ENCODE measurements around the gene PRSS23.

Gene PRSS23

DNA sequence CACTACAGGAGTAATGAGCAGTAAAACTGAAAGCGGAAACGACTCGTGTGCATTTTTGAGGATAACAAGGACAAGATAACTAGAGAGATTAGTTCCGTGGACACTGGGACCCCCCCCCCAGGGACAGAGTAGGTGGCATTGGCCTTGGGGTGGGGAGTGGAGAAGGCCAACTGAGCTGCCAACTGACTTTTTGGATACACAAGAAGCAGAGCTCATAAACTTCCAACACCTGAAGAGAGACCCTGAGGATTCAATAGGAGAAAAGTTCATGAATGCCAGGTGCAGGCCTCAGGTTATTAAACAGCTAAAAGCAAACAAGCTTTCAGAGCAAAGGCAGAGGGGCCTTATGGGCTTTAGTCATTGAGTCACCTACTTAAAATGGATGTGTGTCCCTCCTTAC lies 17.6 kb upstream of the PRSS23 start:
- no peaks in the 10 kb centered on the region for H3K4me1 Mint-ChIP-seq (ENCODE audit: low read depth)
- H3K27me3 Mint-ChIP-seq = peaks cover 17% of the 10 kb centered on the region
- H3K9me3 Mint-ChIP-seq (ENCODE audit: low read depth) = no peaks in the 10 kb centered on the region
- H3K4me3 Mint-ChIP-seq = no peak overlapping the region
- H3K27ac Mint-ChIP-seq = no peak overlapping the region
- H3K36me3 Mint-ChIP-seq = no peaks in the 10 kb centered on the region

DNA sequence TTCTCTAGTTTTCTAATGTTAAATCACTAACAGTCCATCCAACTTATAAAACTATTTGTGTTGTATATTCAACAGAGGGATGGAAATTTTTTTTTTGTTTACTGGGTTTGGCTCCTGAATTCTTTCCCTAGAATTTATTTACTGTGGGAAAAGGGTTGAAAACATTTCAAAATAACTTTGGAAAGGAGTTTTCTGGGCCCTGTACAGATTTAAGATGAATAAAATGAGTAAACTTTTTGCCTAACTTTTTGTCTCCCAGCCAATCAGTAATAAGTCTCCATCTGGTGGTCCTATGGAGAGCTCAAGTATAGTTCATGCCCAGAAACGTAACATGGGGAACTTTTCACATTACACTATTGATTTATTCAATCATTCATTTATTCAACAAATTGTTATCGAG lies 16.7 kb upstream of the PRSS23 start:
- no peaks in the 10 kb centered on the region for H3K36me3 Mint-ChIP-seq
- no peaks in the 10 kb centered on the region for H3K4me1 Mint-ChIP-seq (ENCODE audit: low read depth)
- H3K27me3 Mint-ChIP-seq = peaks cover 16% of the 10 kb centered on the region
- no peaks in the 10 kb centered on the region for H3K9me3 Mint-ChIP-seq (ENCODE audit: low read depth)
- no peak overlapping the region for H3K27ac Mint-ChIP-seq
- no peak overlapping the region for H3K4me3 Mint-ChIP-seq

DNA sequence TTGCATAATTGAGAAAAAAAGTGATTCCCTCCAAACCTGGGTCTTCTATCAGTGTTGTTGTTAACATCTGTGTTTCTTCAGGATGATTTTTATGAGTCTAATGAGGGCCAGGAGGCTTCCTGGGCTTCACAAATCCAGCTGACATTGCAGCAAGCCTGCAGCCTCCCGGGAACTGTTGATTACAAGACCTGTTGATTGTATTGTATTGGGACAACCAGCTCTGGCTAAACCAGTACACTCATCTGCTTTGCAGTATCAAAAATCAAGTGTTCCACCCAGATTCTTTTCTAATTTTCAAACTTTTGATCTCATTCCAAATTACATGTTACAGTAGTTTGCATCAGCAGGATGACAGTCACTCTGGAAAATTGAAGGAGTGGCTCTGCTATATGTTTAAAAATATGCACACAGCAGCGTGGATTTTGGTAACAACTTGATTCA lies 16.1 kb upstream of the PRSS23 start:
- Mint-ChIP-seq H3K4me3 (no peak overlapping the region), H3K9me3 (ENCODE audit: low read depth) (no peaks in the 10 kb centered on the region), H3K36me3 (no peaks in the 10 kb centered on the region), H3K27me3 (peaks cover 14% of the 10 kb centered on the region), H3K27ac (no peak overlapping the region), H3K4me1 (ENCODE audit: low read depth) (no peaks in the 10 kb centered on the region)

DNA sequence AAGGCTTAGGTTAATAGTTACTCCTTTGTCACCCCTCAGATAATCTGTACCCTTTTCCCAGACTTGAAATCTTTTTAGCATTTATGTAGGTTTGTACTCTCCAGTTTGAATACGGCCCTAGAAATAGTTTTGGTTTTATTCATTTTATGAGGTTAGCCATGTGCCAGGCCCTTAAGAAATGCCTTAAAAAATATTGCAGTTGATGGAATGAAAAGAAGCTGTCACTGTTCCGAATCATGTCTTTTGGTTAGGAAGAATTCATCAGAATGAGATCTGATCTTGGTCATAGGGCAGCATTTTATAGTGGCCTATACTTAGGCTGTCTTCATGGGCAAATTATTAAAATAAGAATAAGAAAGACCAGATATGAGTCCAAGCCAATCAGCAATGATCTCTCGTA lies 14.8 kb upstream of the PRSS23 start:
- Mint-ChIP-seq H3K9me3 (ENCODE audit: low read depth) (no peaks in the 10 kb centered on the region), H3K36me3 (no peaks in the 10 kb centered on the region), H3K4me1 (ENCODE audit: low read depth) (no peaks in the 10 kb centered on the region), H3K27ac (no peak overlapping the region), H3K27me3 (peaks cover 13% of the 10 kb centered on the region), H3K4me3 (no peak overlapping the region)

DNA sequence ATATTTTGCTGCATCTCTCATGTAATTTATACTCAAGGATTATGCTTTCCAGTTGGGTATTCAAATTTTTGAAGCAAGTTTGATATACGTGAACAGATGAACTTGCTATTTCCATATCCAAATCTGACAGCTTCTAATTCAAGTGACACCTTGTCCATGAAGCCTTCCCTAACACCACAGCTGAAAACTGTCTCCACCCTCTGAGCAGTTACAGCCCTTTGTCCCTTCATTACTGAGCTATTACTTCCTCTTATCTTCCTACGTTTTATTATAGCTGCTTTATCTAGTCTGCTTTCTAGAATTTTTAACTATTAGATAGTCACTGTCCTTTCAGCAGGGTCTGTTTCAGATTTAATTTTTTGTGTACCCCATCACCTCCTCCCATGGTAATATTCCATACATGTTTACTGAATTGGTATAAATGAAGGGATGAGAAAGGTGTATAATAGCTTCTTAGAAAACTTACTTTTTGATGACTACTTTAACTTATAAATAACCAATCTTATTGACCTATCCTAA lies 13.3 kb upstream of the PRSS23 start:
- Mint-ChIP-seq H3K9me3 (ENCODE audit: low read depth) (no peaks in the 10 kb centered on the region), H3K4me3 (no peak overlapping the region)

DNA sequence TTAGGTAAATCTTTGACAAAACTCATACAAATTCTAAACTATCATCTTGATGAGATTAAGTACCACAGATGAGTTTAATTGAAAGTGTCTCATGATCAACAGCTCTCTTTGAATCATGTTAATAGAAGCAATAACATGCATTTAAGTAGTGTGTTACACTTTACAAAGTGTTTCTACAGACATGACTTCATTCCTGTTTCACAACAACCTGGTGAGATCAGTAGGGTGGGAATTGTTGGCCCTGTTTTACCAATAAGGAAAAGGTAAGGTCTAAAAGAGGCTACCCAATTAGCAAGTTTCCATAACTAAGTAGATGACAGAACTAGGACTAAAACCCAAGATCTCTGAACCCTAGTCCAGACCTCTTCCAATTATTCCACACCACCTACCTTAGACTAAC lies 12.7 kb upstream of the PRSS23 start:
- no peak overlapping the region for H3K27ac Mint-ChIP-seq
- H3K27me3 Mint-ChIP-seq = peaks cover 14% of the 10 kb centered on the region
- H3K36me3 Mint-ChIP-seq = no peaks in the 10 kb centered on the region
- no peak overlapping the region for H3K4me3 Mint-ChIP-seq
- no peaks in the 10 kb centered on the region for H3K4me1 Mint-ChIP-seq (ENCODE audit: low read depth)
- no peaks in the 10 kb centered on the region for H3K9me3 Mint-ChIP-seq (ENCODE audit: low read depth)

More for the DNA sequence above, 13.3 kb upstream of the PRSS23 start:
- H3K4me1 Mint-ChIP-seq (ENCODE audit: low read depth) = no peaks in the 10 kb centered on the region
- no peaks in the 10 kb centered on the region for H3K36me3 Mint-ChIP-seq
- peaks cover 10% of the 10 kb centered on the region for H3K27me3 Mint-ChIP-seq
- H3K27ac Mint-ChIP-seq = no peak overlapping the region

DNA sequence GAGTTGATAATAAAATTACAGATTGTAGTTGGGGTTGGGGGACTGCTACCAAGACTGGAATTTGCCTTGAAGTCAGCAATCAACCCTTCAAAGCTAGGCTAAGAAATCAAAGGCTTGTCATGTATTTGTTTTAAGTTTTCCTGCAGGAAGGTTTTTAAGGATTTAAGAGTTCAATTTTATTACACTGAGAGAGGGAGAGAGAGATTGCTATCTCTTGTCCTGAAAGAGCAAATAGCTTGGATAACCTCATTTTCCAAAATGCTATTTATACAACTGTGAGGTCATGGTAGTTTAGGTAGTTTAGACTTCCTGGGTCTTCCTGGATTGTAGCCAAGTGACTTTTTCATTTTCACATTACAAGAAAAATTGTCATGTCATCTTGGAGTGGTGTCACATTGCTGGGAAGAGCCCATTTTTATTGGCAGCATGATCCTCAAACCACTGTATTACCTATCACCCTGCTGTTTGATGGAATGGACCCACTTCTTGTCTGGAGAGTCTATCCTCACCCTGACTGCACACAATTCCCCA lies 10.1 kb upstream of the PRSS23 start:
- Mint-ChIP-seq H3K27me3 (peaks cover 16% of the 10 kb centered on the region), H3K27ac (no peak overlapping the region), H3K4me3 (no peak overlapping the region), H3K9me3 (ENCODE audit: low read depth) (no peaks in the 10 kb centered on the region), H3K36me3 (no peaks in the 10 kb centered on the region), H3K4me1 (ENCODE audit: low read depth) (no peaks in the 10 kb centered on the region)

DNA sequence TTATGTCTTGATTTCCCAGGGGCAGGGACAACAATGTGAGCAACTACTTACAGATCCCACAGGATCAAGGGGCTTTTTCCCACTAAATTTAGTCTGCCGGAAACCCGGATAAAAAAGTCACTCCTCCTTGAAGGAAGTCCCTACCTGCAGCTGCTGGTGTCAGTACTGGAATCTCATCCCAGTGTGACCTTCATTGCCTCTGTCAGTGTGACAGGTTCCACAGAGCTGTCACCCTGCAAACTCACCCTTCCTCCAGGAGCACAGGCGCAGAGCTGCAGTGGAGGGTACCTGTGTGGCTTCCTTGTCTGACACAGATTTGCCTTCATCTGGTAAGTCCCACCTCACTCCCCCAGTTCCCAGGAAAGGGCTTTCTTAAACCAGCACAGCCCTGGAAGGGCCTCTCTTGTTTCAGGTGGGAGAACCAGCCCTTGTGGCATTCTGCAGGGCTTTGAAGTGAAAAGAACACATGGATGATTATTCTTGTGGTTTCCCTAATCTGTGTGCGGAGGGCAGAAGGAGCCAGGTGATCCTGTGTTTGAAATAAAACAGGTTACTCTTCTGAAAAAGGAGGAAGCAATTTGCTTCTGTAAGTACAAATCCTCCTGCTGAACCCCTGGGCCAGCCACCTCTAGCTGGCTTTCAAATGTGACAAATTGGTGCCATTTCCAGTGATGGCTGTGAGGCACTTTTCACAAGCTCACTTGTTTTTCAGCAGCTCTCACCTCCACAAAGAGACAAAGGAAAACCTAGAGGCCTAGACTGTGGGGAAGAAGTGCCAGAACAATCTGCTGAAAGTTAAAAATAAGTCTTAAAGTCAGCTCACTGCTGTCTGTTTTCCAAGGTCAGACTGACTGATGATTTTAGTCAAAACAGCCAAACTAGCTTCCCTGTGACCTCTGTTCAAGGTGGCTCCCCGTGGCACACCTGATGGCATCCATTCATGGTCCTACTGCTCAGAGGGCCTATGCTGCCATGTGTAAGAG lies 9.2 kb upstream of the PRSS23 start:
- H3K36me3 Mint-ChIP-seq = no peaks in the 10 kb centered on the region
- H3K27me3 Mint-ChIP-seq = peaks cover 12% of the 10 kb centered on the region
- no peaks in the 10 kb centered on the region for H3K4me1 Mint-ChIP-seq (ENCODE audit: low read depth)
- no peak overlapping the region for H3K27ac Mint-ChIP-seq
- no peak overlapping the region for H3K4me3 Mint-ChIP-seq
- H3K9me3 Mint-ChIP-seq (ENCODE audit: low read depth) = no peaks in the 10 kb centered on the region

DNA sequence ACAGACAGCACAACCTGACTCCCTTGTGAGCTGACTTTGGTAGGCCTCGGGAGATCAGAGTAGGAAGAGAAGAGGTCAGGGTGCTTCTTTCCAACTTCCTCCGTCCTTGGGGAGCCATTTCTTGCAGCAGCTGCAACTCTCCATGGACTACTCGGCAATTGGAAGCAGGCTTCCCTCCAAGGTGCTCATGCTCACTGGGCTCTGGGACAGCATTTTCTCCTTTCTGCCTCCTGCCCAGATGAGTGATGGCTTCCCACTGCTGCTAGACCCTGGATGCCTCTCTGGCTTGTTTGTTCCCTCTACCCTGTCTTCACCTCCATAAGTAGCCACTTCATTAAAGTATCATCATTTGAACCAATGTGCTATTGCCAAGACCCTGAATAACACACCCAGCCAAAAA lies 8.2 kb upstream of the PRSS23 start:
- peaks cover 17% of the 10 kb centered on the region for H3K27me3 Mint-ChIP-seq
- H3K36me3 Mint-ChIP-seq = no peaks in the 10 kb centered on the region
- no peaks in the 10 kb centered on the region for H3K4me1 Mint-ChIP-seq (ENCODE audit: low read depth)
- H3K27ac Mint-ChIP-seq = no peak overlapping the region
- no peak overlapping the region for H3K4me3 Mint-ChIP-seq
- no peaks in the 10 kb centered on the region for H3K9me3 Mint-ChIP-seq (ENCODE audit: low read depth)

DNA sequence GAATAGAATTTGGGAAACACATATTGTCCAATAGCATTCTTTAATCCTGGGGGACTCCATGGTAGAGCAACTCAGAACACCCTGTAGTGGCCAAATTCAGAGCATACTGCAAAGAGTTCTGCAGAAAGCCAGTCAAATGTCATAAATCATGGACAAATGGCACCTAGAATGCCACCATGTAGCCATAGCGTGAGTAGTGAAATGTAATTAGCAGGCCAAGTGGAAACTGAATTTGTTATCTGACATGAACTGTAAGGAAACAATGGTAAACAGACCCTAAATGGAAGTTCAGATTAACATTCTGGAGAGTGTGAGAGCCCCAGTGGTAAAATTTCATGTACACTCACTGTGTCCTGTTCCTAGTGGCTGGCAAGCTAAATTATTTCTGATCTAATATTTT lies 7.0 kb upstream of the PRSS23 start:
- Mint-ChIP-seq H3K27me3 (peaks cover 16% of the 10 kb centered on the region), H3K27ac (no peak overlapping the region), H3K4me3 (no peak overlapping the region), H3K36me3 (no peaks in the 10 kb centered on the region), H3K9me3 (ENCODE audit: low read depth) (no peaks in the 10 kb centered on the region), H3K4me1 (ENCODE audit: low read depth) (no peaks in the 10 kb centered on the region)

DNA sequence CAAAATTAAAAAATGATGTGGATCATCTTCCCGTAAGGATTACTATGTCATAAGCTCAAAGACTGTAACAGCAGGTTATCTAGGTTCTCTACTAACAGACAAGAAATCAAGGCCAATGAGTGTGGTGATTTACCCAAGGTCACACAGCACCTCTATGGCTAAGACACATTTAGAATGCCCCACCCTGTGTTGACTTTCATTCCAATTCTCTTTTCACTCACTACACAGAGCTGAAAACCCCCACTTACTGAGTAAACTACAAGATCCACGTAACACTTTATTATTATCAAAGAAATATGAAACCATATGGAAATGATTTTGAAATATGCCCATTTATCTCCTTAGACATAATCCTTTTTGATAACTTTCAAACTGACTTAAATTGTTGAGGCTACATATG lies 4.8 kb upstream of the PRSS23 start:
- H3K27me3 Mint-ChIP-seq = peaks cover 20% of the 10 kb centered on the region
- no peak overlapping the region for H3K4me3 Mint-ChIP-seq
- no peaks in the 10 kb centered on the region for H3K9me3 Mint-ChIP-seq (ENCODE audit: low read depth)
- no peaks in the 10 kb centered on the region for H3K4me1 Mint-ChIP-seq (ENCODE audit: low read depth)
- no peaks in the 10 kb centered on the region for H3K36me3 Mint-ChIP-seq
- no peak overlapping the region for H3K27ac Mint-ChIP-seq

DNA sequence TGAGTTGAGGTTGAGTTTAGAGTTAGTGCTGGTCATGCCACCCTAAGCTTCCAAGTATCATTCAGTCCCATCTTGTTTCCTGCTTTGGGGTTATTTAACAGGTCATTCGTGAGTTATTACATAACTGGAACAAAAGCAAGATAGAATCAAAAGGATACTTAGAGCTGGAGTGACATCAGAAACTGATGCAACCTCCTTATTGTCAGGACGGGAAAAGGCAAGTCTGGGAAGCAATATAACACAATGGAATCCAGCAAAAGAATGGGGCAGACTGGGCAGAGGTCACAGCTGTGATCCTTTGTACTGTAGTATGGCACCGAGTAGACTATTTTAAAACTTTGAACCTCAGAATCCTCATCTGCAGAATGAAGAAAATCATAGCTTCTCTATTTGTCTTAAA lies 4.4 kb upstream of the PRSS23 start:
- Mint-ChIP-seq H3K4me1 (ENCODE audit: low read depth) (peaks cover 2% of the 10 kb centered on the region), H3K36me3 (no peaks in the 10 kb centered on the region), H3K27ac (no peak overlapping the region), H3K9me3 (ENCODE audit: low read depth) (no peaks in the 10 kb centered on the region), H3K27me3 (peaks cover 23% of the 10 kb centered on the region), H3K4me3 (no peak overlapping the region)

DNA sequence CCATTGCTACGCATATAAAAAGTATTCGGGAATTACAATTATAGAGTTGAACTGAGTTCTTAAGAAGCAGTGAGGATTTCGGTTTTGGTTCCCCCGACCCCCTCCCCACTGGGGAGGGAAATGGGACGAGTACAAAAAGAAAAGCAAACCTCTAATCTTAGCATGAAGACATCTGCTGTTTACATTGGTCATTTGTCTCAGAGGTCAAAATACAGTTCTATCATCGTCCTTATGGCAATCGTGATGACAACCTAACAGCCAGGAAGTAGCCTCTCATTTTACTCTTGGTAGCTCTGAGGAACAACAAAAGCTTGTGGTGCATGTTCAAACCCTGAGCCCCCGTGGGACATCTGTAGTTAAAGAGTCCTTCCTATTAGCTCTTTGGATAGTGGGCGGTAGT lies 3.2 kb upstream of the PRSS23 start:
- H3K9me3 Mint-ChIP-seq (ENCODE audit: low read depth) = no peaks in the 10 kb centered on the region
- no peak overlapping the region for H3K27ac Mint-ChIP-seq
- no peak overlapping the region for H3K4me3 Mint-ChIP-seq
- peaks cover 34% of the 10 kb centered on the region for H3K27me3 Mint-ChIP-seq
- no peaks in the 10 kb centered on the region for H3K36me3 Mint-ChIP-seq
- H3K4me1 Mint-ChIP-seq (ENCODE audit: low read depth) = peaks cover 4% of the 10 kb centered on the region

DNA sequence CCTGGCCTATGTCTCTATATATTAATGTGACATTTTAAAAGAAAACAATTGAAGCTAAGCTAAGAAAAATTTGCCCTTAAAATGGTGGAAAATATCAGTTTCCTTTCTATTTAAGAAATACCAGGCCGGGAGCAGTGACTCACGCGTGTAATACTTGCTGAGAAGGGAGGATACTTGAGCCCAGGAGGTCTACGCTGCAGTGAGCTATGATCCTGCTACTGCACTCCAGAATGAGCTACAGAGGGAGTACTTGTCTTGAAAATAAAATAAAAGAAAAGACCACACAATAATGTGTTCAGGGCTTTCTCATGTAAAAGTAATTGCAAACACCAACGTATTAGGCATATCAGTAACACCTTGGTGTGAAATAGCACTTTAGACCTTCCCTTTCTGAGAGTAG lies 1.4 kb upstream of the PRSS23 start:
- Mint-ChIP-seq H3K27me3 (peaks cover 32% of the 10 kb centered on the region), H3K27ac (no peak overlapping the region), H3K4me3 (peak overlapping the region; percentile 46), H3K9me3 (ENCODE audit: low read depth) (no peaks in the 10 kb centered on the region), H3K4me1 (ENCODE audit: low read depth) (peaks cover 6% of the 10 kb centered on the region), H3K36me3 (no peaks in the 10 kb centered on the region)

DNA sequence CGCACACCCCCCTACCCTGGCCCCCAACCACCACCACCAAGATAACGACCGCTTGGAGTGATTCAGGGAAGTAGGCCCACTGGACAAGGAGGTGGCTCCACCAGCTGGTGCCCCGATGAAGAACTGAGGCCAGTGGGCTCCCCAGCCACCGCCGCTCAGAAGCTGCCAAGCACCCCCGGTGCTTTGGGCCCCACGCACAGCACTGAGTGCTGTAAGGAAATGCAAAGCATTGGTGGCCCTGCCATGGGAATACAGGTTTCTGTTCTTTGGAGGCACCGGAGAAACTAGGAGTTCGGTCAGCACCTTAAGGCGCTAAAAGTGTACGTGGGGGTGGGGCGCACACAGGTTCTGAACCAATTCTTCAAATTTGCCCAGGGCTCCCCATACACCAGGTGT lies 664 bp upstream of the PRSS23 start:
- Mint-ChIP-seq H3K36me3 (no peaks in the 10 kb centered on the region), H3K27ac (no peak overlapping the region), H3K9me3 (ENCODE audit: low read depth) (no peaks in the 10 kb centered on the region), H3K4me3 (peak overlapping the region; percentile 46), H3K4me1 (ENCODE audit: low read depth) (peaks cover 6% of the 10 kb centered on the region), H3K27me3 (peaks cover 32% of the 10 kb centered on the region)

DNA sequence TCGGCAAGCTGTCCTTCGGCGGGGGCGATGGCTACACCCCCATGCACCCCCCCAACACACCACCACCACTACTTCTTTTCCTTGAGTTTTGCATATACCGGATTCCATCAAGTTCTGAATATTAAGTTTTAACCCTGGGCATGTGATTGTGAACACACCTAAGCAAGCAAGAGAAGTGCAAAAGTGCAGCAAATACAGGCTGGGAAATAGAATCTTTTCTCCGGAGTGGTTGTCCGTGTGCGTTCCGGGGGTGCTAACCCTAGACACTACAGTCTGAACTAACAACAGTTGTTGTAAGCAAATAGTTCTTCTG lies 574 bp downstream of the PRSS23 start:
- H3K27me3 Mint-ChIP-seq = peaks cover 32% of the 10 kb centered on the region
- H3K4me1 Mint-ChIP-seq (ENCODE audit: low read depth) = peaks cover 8% of the 10 kb centered on the region
- no peak overlapping the region for H3K27ac Mint-ChIP-seq
- peak overlapping the region; percentile 74 for H3K4me3 Mint-ChIP-seq
- H3K9me3 Mint-ChIP-seq (ENCODE audit: low read depth) = no peaks in the 10 kb centered on the region
- H3K36me3 Mint-ChIP-seq = no peaks in the 10 kb centered on the region

Measured in activated naive CD8-positive, alpha-beta T cell (primary cell).